Gastroesophageal sphincter (tissue), 4 donors: ENCODE data around the gene RIC1. TPM values are rescaled to one million over a fixed set of nuclear protein-coding genes. Genes with fewer than 3 reads are reported as not detected.
"Not testable (repeated sequence)": the region's sequence is repeated elsewhere in the genome, so short reads cannot be mapped to it uniquely, and the experiment has no call there.

ENCODE experiments used
- ATAC-seq: fragments of 150-250 bp; one replicate; pipeline ENCODE4 v1.9.1; 2016; ENCODE audit warnings: mild to moderate bottlenecking, moderate library complexity
- H3K27ac ChIP-seq, 4 donors: fragments of 200-600 bp; sonication (generic) in 3 of 4; 1 replicate in 3 of 4; 2 replicates in 1 of 4; pipeline ENCODE4 v1.5.1; 2016 to 2019
- H3K27me3 ChIP-seq: fragments of 200-600 bp; sonication (generic); one replicate; pipeline ENCODE4 v1.5.1; 2019
- H3K36me3 ChIP-seq, 2 donors: fragments of 200-600 bp; sonication (generic); one replicate each; pipeline ENCODE4 v1.5.1; 2019; ENCODE audit warnings: control low read depth in 1 of 2
- H3K4me1 ChIP-seq, 3 donors: fragments of 200-600 bp; sonication (generic); 1 replicate in 2 of 3; 2 replicates in 1 of 3; pipeline ENCODE4 v1.5.1; 2016 to 2019; ENCODE audit warnings: control low read depth in 2 of 3
- H3K4me3 ChIP-seq, 2 donors: fragments of 200-600 bp; sonication (generic); one replicate each; pipeline ENCODE4 v1.5.1; 2019; ENCODE audit warnings: mild to moderate bottlenecking in 1 of 2, moderate library complexity in 1 of 2
- H3K9me3 ChIP-seq, 3 donors: fragments of 200-600 bp; sonication (generic); one replicate each; pipeline ENCODE4 v1.5.1; 2017 to 2019; ENCODE audit warnings: control low read depth in 2 of 3
- CTCF ChIP-seq, 4 experiments: fragments of 200-600 bp in 2 of 4; fragments of 450-650 bp in 2 of 4; sonication (generic) in 1 of 4; IDR thresholded peaks; one replicate each; pipeline ENCODE4 v1.5.1; 2017 to 2019; ENCODE audit warnings: antibody characterized with exemption in 4 of 4, mild to moderate bottlenecking in 2 of 4, moderate library complexity in 2 of 4
- EP300 ChIP-seq: sonication (generic); formaldehyde crosslinking; IDR thresholded peaks from one replicate; pipeline ENCODE4 v1.6.1; 2017; ENCODE audit warnings: antibody characterized with exemption, mild to moderate bottlenecking
- POLR2A ChIP-seq, 2 donors: fragments of 450-650 bp; IDR thresholded peaks; one replicate each; pipeline ENCODE4 v1.6.1; 2017; ENCODE audit warnings: antibody characterized with exemption in 2 of 2, mild to moderate bottlenecking in 2 of 2, moderate library complexity in 1 of 2
- POLR2AphosphoS5 ChIP-seq: sonication (generic); formaldehyde crosslinking; IDR thresholded peaks from one replicate; pipeline ENCODE4 v1.6.1; 2017; ENCODE audit warnings: antibody characterized with exemption
- WGBS, 2 donors: methylation state at CpG; one replicate each; pipeline ENCODE4 v1.1.5; 2018; ENCODE audit warnings: low coverage in 1 of 2; 5-methylcytosine and 5-hydroxymethylcytosine counted together
- total RNA-seq, 4 donors: library from RNA; depleted of rRNA; stranded (reverse); fragments of >200 nt; gene quantifications; one replicate each; pipeline ENCODE4 v1.1.0, GENCODE V29; 2016

The RIC1 gene
- total RNA-seq, 4 donors from 2014 or later, result 39.2 to 60.5 (median 47.2) TPM

- 49 to 78% methylated on average over 3 to 4 of the region's 5 CpGs for WGBS, 2 donors
- peaks cover 9 to 76% (median 10%) of the 10 kb centered on the region in 3 donors for H3K4me1 ChIP-seq
Observed at GRCh38 chr9:5626727-5627634, 1.9 kb upstream of the RIC1 start.

DNA sequence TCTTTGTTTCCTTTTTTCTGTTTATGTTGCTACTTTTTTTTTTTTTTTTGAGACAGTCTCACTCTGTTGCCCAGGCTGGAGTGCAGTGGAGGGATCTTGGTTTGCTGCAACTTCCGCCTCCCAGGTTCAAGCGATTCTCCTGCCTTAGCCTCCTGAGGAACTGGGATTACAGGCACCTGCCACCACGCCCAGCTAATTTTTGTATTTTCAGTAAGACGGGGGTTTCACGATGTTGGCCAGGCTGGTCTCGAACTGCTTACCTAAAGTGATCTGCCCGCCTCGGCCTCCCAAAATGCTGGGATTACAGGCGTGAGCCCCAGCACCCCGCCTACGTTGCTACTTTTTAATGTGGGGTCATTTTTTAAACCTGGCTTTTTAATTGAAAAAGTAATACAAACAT is 1.2 kb upstream of the RIC1 start:
- WGBS, 2 donors, result 38 to 40% methylated on average over 8 to 10 of the region's 11 CpGs
- peaks cover 8 to 76% (median 9%) of the 10 kb centered on the region in 3 donors for H3K4me1 ChIP-seq
- H3K36me3 ChIP-seq, H3K9me3 ChIP-seq, ATAC-seq, H3K27me3 ChIP-seq: not testable (repeated sequence)
- peak overlapping the region; percentile 92 to 100 (median 99) for H3K27ac ChIP-seq
- H3K4me3 ChIP-seq, result peak overlapping the region; percentile 80 to 96

More at GRCh38 chr9:5626727-5627634, 1.9 kb upstream of the RIC1 start:
- Histone ChIP-seq H3K36me3 (no peaks in the 10 kb centered on the region), H3K27me3 (no peaks in the 10 kb centered on the region), H3K27ac (peak overlapping the region; percentile 92 to 100 (median 99)), H3K4me3 (peak overlapping the region; percentile 10 to 96), H3K9me3 (no peaks in the 10 kb centered on the region)
- peak; percentile 51 for ATAC-seq
- TF ChIP-seq CTCF (IDR thresholded peaks at IDR 0.05) (no peak), POLR2AphosphoS5 (peak; percentile 94)

DNA sequence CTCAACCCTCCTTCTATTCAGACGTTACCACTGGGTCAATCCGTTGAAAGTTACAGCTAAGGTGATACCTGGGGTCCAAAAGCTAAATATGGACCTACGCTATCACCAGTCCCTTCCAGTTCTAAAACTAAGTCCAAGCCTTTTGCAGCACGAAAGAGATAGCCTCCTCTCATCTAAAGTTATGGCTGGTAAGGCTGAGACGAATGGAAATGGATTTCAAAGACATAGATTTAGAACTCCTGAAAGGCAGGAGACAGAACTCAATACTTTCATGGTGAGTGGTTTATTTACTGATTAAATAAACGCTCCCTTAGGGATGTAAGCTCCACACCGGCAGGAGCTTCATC is 751 bp upstream of the RIC1 start:
- ATAC-seq, result no peak
- TF ChIP-seq CTCF (IDR thresholded peaks at IDR 0.05) (no peak), POLR2A (IDR thresholded peaks at IDR 0.05) (no peak), POLR2AphosphoS5 (no peak), EP300 (no peak)
- Histone ChIP-seq H3K27me3 (no peaks in the 10 kb centered on the region), H3K4me3 (peak overlapping the region; percentile 80 to 96), H3K4me1 (peaks cover 8 to 76% (median 9%) of the 10 kb centered on the region in 3 donors), H3K9me3 (no peaks in the 10 kb centered on the region), H3K36me3 (no peaks in the 10 kb centered on the region), H3K27ac (peak overlapping the region; percentile 92 to 100 (median 99))
- 0 to 4% methylated on average over 6 of the region's 7 CpGs for WGBS, 2 donors

DNA sequence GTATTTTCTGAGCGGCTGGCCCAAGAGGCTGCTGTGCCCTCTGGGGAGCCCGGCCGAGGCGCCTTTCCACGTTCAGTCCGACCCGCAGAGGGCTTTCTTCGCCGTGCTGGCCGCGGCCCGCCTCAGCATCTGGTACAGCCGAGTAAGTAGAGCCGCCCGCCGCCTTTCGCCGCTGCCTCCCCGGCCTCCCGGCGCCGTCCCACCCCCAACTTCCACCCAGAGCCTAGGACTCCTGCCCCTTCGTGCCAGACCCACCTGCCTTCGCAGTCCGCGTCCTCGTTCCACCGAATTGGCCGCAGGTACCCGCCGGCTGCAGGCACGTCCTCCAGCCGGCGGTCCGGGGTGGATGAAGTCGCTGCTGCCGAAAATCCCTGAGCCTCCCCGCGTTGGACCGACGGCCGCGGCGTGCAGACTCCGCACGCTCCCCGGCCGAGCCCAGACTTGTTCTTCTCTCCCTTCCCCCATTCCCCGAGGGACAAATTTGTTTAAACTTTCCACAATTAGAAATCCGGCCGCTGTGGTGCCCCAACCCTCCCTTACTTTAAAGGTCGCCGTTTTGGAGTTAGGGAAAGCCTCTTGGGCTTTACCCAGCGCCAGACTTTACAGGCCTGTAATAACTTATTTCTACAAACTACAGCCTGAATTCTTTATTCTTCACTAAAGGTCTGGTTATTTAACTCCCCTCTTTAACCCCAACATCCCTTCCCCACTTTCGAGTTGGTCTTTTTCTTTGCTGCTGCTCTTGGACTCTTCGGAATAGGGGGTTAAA is 589 bp downstream of the RIC1 start:
- no peaks in the 10 kb centered on the region for H3K27me3 ChIP-seq
- H3K4me1 ChIP-seq, result peaks cover 8 to 76% (median 9%) of the 10 kb centered on the region in 3 donors
- no peaks in the 10 kb centered on the region for H3K36me3 ChIP-seq
- TF ChIP-seq EP300 (no peak), POLR2AphosphoS5 (peak; percentile 6), CTCF (IDR thresholded peaks at IDR 0.05) (no peak)
- WGBS, 2 donors, result 1% methylated on average over 15 to 20 of the region's 56 CpGs
- H3K4me3 ChIP-seq, result peak overlapping the region; percentile 80 to 96
- H3K9me3 ChIP-seq, result no peaks in the 10 kb centered on the region
- peak; percentile 0 for ATAC-seq
- H3K27ac ChIP-seq, result peak overlapping the region; percentile 92 to 100 (median 99)

GRCh38 chr9:5630081-5630507 is 1.2 kb downstream of the RIC1 start:
- WGBS, 2 donors, result 0% methylated on average over 6 of the region's 6 CpGs
- no peaks in the 10 kb centered on the region for H3K27me3 ChIP-seq
- no peaks in the 10 kb centered on the region for H3K36me3 ChIP-seq
- peak overlapping the region; percentile 80 to 96 for H3K4me3 ChIP-seq
- no peak for ATAC-seq
- peaks cover 8 to 70% (median 9%) of the 10 kb centered on the region in 3 donors for H3K4me1 ChIP-seq
- TF ChIP-seq POLR2AphosphoS5, result no peak
- TF ChIP-seq EP300, result no peak
- TF ChIP-seq CTCF (IDR thresholded peaks at IDR 0.05), result no peak
- TF ChIP-seq POLR2A (IDR thresholded peaks at IDR 0.05), result no peak
- peaks cover 0 to 2% (median 0%) of the 10 kb centered on the region in 3 donors for H3K9me3 ChIP-seq
- peak overlapping the region; percentile 92 to 100 (median 99) for H3K27ac ChIP-seq
